ENCODE measurements around the gene SHISAL1.

Gene SHISAL1

DNA sequence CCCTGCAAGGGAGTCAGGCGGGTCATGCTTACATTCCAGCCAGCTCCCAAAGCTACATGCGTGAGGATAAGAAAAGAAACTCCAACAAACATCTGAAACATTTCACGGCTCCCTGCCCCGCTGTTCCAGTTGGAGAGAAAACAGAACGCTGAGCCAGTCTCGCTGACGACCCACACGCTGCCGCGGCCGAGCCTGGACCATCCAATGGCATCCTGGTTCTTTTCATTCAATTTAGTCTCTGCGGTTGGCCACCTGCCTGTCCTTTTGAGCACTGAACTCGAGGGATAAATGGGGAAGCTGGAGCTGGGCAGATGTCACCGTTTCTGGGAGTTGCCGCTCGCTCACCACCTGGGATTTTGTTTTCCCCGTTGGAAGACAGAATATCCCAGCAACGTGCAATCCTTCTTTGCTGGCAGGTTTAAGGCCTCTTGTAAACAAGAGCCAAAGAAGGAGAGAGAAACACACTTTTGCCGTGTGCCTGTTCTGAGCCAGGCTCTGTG lies 45.3 kb upstream of the SHISAL1 start:
- DNase-seq (ENCODE audit: insufficient read length, low spot score) (no peak), FAIRE-seq (no peak)
- TF ChIP-seq, protein P1, sequence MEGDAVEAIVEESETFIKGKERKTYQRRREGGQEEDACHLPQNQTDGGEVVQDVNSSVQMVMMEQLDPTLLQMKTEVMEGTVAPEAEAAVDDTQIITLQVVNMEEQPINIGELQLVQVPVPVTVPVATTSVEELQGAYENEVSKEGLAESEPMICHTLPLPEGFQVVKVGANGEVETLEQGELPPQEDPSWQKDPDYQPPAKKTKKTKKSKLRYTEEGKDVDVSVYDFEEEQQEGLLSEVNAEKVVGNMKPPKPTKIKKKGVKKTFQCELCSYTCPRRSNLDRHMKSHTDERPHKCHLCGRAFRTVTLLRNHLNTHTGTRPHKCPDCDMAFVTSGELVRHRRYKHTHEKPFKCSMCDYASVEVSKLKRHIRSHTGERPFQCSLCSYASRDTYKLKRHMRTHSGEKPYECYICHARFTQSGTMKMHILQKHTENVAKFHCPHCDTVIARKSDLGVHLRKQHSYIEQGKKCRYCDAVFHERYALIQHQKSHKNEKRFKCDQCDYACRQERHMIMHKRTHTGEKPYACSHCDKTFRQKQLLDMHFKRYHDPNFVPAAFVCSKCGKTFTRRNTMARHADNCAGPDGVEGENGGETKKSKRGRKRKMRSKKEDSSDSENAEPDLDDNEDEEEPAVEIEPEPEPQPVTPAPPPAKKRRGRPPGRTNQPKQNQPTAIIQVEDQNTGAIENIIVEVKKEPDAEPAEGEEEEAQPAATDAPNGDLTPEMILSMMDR (IDR thresholded peaks at IDR 0.05; ENCODE audit: insufficient read depth, missing control alignments) = no peak

DNA sequence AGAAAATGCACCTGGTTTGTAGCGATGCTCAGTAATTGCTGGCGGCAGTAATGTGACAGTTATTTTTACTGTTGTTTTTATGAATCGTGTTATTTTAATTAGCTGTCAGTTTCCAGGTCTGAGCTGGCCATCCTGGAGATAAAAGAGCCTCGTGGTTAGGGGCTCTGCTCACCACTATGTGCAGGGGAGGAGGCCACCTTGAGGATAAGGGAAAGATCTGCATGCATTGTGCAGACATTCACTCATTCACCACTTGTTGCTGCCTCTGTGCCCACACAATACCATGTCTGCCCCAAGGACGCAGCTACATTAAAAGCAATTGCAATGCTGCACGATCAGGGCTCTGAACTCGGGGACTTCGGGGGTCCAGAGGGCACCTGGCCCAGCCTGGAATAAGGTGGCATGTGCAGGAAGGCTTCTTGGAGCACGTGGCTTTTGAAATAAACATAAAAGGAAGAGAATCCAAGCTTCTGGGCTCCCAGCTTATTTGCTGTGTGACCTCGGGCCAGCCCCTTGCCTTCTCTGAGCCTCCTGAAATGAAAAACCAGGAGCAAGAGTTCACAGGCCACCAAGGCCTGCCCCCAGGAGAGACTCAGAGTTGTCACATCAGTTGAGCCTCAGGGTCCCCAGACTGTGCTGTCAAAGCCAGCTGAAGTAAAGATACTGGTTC lies 44.7 kb upstream of the SHISAL1 start:
- no peak for DNase-seq (ENCODE audit: insufficient read length, low spot score)
- TF ChIP-seq, protein P1 (IDR thresholded peaks at IDR 0.05; ENCODE audit: insufficient read depth, missing control alignments) = no peak

DNA sequence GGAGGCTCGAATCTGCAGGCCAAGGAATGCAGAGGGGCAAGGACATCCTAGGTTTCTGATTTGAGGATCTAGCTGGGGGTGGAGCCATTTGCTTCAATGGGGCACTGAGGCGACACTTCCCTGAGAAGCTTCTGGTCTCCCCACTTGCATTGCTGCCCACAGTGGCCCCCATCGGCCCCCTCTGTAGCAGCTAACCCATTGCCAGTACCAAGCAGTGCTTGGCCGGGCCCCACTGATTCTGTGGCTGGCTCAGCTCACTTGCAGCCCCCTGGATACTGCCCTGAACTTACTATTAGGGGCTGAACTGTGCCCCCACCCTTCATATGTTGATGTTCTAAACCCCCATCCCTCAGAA lies 42.9 kb upstream of the SHISAL1 start:
- no peak for DNase-seq (ENCODE audit: insufficient read length, low spot score)
- TF ChIP-seq, protein P1 (IDR thresholded peaks at IDR 0.05; ENCODE audit: insufficient read depth, missing control alignments) = no peak
- FAIRE-seq = no peak

More for the DNA sequence above, 44.7 kb upstream of the SHISAL1 start:
- FAIRE-seq = no peak

DNA sequence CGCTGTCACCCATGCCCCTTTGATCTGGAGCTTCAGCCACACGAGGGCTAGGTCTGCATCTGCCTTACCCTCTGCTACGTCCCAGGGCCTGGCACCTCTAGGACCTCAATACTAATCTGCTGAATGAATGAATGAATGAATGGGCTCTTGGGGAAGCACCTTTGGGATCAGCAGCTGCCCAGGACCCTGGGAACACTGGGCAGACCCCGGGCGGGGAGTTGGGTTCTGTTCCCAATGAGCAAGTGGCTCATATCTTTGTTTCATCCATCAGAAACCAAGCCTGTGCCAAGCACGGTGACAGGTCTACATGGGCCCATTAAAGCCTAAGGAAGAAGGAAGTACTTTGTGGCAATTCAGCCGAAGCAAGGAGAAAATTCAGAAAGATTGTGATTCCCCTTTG lies 41.5 kb upstream of the SHISAL1 start:
- no peak for DNase-seq (ENCODE audit: insufficient read length, low spot score)
- FAIRE-seq = no peak
- TF ChIP-seq, protein P1 (IDR thresholded peaks at IDR 0.05; ENCODE audit: insufficient read depth, missing control alignments) = no peak

DNA sequence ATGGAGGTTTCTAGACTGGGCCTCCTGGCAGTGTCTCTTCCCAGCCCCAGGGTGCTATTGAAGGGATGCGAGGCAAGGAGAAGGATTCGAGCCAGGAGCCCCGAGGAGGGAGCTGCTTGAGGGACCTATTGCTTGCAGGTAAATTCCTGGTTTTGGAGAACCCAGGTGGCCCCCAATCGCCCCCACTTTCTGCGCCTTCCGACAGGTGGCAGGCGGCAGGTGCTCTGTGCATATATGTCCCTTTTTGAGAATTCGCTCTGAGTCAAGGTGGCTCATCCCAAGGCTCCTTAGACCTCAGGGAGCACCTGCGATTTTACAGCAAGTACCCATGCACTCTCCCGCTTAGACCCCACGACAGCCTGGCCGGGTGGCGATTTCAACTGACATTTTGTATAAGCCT lies 40.3 kb upstream of the SHISAL1 start:
- DNase-seq (ENCODE audit: insufficient read length, low spot score) (no peak), FAIRE-seq (no peak)
- TF ChIP-seq, protein P1 (IDR thresholded peaks at IDR 0.05; ENCODE audit: insufficient read depth, missing control alignments) = no peak

DNA sequence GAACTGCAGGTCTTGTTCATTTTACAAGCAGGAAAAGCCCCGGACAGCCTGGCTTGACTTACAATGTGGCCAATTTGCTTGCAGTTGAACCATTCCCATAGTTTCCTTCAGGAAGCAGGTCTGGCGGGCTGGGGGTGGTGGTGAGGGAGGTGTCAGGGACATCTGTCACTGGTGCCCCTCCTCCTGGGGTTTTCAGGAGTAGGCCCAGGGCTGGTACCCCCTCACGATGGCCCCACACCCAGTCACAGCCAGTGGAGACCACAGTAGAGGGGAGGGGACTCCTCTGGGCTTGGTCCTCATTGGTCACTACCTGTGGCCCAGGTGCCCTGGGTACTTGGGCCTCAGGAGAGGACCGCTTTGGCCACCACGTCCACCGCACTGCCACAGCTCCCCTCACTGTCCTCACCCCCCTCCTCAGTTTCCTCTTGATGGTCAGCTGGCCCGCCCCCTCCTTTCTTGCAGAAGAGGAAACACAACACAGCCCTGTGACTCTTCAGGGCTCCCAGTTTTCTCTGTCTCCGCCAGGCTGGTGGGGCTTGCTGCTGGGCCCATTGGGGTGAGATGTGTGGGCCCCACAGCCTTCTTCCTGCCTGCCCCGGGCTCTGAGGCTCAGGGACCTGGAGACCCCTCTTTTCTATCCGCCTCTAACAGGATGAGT lies 39.8 kb upstream of the SHISAL1 start:
- TF ChIP-seq, protein P1 (IDR thresholded peaks at IDR 0.05; ENCODE audit: insufficient read depth, missing control alignments) = no peak
- no peak for DNase-seq (ENCODE audit: insufficient read length, low spot score)
- no peak for FAIRE-seq
